Fibroblast of pulmonary artery (primary cell): ENCODE measurements around the gene ACY1.

Experiments
- DNase-seq: peaks from one replicate; pipeline ENCODE4 v3.0.0-alpha.2; 2010; ENCODE audit warnings: low read depth
- H3K4me3 ChIP-seq: replicated peaks from 2 replicates; pipeline ENCODE4 v1.5.1; 2011; ENCODE audit warnings: low read depth, mild to moderate bottlenecking, control low read depth, low read length, moderate library complexity
- TF ChIP-seq, protein P1 (sequence below): IDR thresholded peaks from 2 replicates; pipeline ENCODE4 v1.5.1; 2011; ENCODE audit warnings: mild to moderate bottlenecking, control low read depth, low read length, inconsistent platforms; ENCODE audit errors: missing control alignments

ACY1 gene

DNA sequence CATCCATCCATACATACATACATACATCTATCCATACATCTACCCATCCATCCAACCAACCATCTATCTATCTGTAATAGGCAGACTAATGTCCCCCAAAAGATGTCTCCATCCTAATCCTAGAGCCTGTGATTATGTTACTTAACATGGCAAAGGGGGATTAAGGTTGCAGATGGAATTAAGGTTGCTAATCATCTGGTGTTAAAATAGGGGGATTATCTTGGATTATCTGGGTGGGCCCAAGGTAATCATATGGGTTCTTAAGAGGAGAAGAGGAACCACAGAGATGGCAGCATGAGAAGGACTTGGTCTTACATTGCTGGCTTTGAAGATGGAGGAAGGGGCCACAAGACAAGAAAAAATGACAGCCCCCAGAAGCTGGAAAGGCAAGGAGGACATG lies 27.1 kb downstream of the ACY1 start:
- no peak overlapping the region for H3K4me3 ChIP-seq
- TF ChIP-seq, protein P1, sequence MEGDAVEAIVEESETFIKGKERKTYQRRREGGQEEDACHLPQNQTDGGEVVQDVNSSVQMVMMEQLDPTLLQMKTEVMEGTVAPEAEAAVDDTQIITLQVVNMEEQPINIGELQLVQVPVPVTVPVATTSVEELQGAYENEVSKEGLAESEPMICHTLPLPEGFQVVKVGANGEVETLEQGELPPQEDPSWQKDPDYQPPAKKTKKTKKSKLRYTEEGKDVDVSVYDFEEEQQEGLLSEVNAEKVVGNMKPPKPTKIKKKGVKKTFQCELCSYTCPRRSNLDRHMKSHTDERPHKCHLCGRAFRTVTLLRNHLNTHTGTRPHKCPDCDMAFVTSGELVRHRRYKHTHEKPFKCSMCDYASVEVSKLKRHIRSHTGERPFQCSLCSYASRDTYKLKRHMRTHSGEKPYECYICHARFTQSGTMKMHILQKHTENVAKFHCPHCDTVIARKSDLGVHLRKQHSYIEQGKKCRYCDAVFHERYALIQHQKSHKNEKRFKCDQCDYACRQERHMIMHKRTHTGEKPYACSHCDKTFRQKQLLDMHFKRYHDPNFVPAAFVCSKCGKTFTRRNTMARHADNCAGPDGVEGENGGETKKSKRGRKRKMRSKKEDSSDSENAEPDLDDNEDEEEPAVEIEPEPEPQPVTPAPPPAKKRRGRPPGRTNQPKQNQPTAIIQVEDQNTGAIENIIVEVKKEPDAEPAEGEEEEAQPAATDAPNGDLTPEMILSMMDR = no peak
- no peak for DNase-seq

DNA sequence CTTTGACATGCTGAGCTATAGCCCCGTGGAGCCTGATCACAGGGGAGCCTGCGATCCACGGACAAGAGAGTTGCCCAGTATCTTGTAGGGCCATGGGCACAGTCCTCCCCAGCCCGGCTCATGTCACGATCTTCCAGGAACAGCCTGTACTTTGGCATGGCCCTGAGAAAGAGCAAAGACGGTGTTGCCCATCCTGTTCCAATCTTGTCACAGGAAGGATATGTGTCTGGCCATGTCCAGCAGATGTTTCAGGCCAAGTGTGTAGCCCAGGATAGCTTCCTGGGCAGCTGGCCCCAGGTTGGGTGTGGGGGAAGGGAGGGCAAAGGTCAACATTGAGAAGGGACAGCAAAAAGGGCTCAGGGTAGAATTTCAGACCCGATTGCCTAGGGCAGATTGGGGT lies 29.4 kb downstream of the ACY1 start:
- DNase-seq = no peak
- no peak overlapping the region for H3K4me3 ChIP-seq
- TF ChIP-seq, protein P1 = no peak

DNA sequence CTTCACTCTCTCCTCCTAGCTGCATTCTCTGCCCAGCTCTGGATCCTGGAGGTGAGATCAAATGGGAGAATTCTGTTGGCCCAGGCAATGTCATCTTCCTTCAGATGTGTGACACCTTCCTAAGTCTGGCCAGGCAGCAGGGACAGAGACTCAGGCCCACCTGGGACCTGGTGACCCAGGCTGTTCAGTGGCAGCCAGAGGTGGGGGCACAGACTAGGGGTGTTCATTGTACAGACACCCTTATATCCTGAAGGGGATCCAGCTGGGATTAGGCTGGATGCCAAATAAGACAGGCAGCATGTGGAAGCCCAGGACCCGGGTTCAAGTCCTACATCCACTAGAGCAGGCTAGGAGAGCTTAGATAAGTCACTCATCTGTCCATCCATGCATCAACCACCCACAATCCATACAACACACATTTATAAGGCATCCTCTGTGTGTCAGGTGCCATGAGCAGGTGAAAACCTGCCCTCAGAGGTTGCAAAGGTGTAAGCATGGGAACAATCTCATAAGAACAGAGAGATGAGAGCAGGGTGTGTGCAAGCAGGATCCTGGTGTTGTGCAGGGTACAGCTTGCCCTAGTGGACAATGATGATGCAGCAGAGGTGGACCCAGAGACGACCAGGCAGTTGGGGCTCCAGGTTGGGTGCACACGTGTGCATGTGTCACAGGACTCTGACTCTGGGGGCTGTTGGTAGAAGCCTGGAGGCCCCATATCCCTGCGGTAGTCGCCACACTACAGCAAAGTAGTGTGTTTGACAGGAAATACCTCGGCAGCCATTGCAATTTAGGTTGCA lies 30.7 kb downstream of the ACY1 start:
- TF ChIP-seq, protein P1 = no peak
- no peak for DNase-seq
- H3K4me3 ChIP-seq = no peak overlapping the region

DNA sequence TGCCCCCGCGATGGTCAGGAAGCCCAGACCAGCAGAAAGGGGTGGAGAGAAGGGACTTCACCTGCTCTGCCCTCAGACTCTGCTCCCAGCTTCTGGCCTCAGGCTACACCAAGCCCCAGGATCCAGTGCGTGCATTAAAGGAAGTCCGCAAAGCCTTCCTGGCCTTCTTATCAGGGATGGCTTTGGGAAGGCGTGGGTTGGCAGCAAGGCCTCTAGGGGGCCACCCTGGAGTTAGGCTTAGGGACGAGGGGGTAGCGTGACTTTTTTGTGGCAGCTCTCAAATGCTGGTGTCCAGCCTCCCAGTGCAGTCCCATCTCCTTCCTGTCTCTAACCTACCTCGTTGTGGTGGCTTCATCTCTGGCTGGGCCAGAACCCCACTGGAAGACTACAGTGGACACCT lies 31.3 kb downstream of the ACY1 start:
- no peak overlapping the region for H3K4me3 ChIP-seq
- DNase-seq = no peak
- TF ChIP-seq, protein P1 = peak; percentile 17

DNA sequence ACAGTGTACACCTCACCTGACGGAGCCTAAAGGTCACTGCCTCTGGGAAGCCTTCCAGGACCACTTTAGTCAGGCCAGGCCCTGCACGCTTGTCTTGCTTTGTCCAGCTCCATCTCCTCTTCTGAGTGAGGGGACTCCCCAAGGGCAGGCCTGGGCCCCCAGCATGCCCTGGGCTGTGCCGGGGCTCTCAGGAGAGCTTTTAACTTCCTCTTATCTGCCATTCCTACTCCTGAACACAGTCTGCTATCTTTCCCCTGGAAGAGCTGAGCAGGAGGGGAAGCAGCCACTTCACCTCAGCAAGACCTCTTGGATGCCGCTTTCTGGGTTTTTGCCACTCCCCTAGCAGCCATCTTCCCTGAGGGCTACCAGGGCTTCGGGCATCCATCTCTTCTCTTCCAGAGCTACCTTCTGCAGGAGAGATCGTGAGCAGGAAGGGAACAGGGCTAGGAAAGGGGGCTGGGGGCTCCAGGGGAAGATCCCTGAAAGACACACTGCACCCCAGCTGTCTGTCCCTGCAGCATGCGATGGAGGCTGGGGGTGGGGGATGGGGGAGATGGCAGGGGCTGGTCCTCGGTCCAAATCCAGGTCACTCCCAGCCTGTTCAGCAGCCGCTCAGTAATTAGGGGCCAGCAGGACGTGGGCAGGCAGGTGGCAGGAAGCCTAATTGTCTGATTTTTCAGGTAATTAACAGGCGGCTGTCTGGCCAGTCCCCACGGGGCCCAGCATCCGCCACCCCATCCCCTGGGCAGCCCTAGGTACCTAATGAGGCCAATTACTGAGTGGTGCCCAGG lies 32.3 kb downstream of the ACY1 start:
- no peak for DNase-seq
- TF ChIP-seq, protein P1 = no peak
- no peak overlapping the region for H3K4me3 ChIP-seq

DNA sequence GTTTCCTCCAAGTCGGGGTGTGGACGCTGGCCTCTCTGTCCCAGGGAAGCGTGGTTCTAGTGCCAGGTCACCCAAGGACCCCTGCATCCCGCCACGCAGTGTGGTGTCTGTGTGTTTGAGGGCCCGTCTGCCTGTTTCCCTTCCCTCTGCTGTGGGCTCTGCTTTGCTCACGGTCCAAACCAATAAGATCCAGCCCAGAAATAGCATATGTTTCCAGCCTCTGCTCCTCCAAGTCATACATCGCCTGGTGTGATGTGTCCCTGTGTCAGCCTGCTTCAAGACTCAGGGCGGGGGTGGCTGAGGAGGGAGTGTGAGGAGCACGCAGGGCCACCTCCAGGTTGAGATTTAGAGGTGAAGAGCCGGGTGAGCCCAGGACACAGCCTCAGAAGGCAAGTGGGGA lies 34.3 kb downstream of the ACY1 start:
- no peak overlapping the region for H3K4me3 ChIP-seq
- TF ChIP-seq, protein P1 = no peak
- DNase-seq = no peak
